BJ (cell line): ENCODE measurements around the gene PDZRN3. TPM values are rescaled to one million over a fixed set of nuclear protein-coding genes. Genes with fewer than 3 reads are reported as not detected.

Experiments used
- CTCF ChIA-PET: fragments of 350-600 bp; formaldehyde crosslinking; extraction: SDS; loops from one replicate; lab custom pipeline; 2021; ENCODE audit warnings: antibody characterized with exemption, inconsistent platforms; lab: Yijun Ruan, JAX
- POLR2A ChIA-PET: fragments of 300-600 bp; sonication (Branson Sonifier 250); formaldehyde crosslinking; extraction: SDS; loops from one replicate; lab custom pipeline; 2021; ENCODE audit warnings: antibody characterized with exemption; lab: Charles Lee
- DNase-seq: peaks from one replicate; pipeline ENCODE4 v3.0.0-alpha.2; 2011; ENCODE audit warnings: low read depth
- H3K27me3 ChIP-seq: 2 replicates; pipeline ENCODE4 v1.6.0; 2011; ENCODE audit warnings: low read length; ENCODE audit not compliant: control insufficient read depth, insufficient read depth
- H3K36me3 ChIP-seq: 2 replicates; pipeline ENCODE4 v1.5.1; 2011; ENCODE audit warnings: low read length; ENCODE audit not compliant: control insufficient read depth, insufficient read depth
- H3K4me3 ChIP-seq: 2 replicates; pipeline ENCODE4 v1.5.1; 2011; ENCODE audit warnings: low read depth, mild to moderate bottlenecking, control low read depth, low read length
- polyA plus RNA-seq: library from polyadenylated mRNA; depleted of rRNA; stranded (reverse); fragments of >200 nt; gene quantifications from 2 replicates; pipeline ENCODE4 v1.2.3, GENCODE V29; 2011
- TF ChIP-seq, protein P1 (sequence below): IDR thresholded peaks from 2 replicates; pipeline ENCODE4 v1.5.1; 2011; ENCODE audit warnings: low read depth, mild to moderate bottlenecking, control low read depth, inconsistent platforms, low read length, moderate library complexity; ENCODE audit not compliant: insufficient read depth

The PDZRN3 gene
- polyA plus RNA-seq, 1 experiment = 4.9 TPM

GRCh38 chr3:73592154-73593144 is 32.3 kb downstream of the PDZRN3 start:
- ChIA-PET CTCF (no interaction called here), POLR2A (no interaction called here)
- Histone ChIP-seq H3K36me3 (peaks cover 3% of the 10 kb centered on the region), H3K27me3 (no peaks in the 10 kb centered on the region), H3K4me3 (no peak overlapping the region)
- TF ChIP-seq, protein P1, sequence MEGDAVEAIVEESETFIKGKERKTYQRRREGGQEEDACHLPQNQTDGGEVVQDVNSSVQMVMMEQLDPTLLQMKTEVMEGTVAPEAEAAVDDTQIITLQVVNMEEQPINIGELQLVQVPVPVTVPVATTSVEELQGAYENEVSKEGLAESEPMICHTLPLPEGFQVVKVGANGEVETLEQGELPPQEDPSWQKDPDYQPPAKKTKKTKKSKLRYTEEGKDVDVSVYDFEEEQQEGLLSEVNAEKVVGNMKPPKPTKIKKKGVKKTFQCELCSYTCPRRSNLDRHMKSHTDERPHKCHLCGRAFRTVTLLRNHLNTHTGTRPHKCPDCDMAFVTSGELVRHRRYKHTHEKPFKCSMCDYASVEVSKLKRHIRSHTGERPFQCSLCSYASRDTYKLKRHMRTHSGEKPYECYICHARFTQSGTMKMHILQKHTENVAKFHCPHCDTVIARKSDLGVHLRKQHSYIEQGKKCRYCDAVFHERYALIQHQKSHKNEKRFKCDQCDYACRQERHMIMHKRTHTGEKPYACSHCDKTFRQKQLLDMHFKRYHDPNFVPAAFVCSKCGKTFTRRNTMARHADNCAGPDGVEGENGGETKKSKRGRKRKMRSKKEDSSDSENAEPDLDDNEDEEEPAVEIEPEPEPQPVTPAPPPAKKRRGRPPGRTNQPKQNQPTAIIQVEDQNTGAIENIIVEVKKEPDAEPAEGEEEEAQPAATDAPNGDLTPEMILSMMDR = no peak
- no peak for DNase-seq

DNA sequence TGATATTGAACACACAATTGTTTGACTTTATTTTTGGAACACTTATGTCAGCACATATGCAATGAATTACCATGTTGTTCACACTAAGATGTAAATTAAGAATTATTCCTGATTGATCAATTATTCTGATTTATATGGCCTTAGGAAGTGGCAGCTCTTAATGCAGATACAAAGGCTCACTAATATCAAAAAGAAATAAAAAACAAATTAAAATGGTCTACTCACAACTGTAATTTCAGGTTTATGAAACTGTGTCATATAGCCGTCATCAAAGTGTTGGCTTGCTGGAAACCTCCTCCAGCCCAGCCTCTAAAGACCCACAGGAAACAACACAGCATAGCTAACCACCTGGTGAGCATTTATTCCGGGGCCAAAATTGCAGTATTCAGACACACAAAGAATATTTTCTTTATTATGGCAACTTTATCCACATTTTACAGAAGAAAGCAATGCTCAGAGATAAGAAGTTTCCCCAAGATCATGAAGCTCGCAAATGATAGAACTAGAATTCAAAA is 33.4 kb downstream of the PDZRN3 start:
- POLR2A ChIA-PET = no interaction called here
- no peak for DNase-seq
- peaks cover 3% of the 10 kb centered on the region for H3K36me3 ChIP-seq
- CTCF ChIA-PET = no interaction called here
- no peak overlapping the region for H3K4me3 ChIP-seq
- H3K27me3 ChIP-seq = no peaks in the 10 kb centered on the region
- TF ChIP-seq, protein P1 = no peak

DNA sequence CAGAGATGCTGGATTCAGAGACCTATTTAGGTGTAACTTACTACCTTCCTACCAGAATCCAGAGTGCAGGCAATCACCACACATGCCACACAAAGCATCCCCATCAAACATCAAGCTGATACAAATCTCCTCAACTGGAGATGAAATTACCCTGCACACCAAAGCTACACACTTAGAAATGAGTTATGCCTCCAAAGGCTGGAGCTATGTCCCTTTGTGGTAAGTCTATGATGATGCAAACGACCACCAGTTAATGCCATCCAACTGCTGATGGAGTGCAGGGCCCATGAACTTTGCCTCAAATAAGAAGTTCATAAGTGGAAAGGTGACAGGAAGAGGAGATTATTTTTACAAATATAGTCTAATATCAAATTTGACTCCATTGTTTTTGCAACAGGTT is 38.1 kb downstream of the PDZRN3 start:
- no peak overlapping the region for H3K4me3 ChIP-seq
- DNase-seq = no peak
- ChIA-PET POLR2A (no interaction called here), CTCF (interaction anchor here (1.4 kb wide), 1 partner anchor 78 kb away, joined by 5 read pairs; no protein-coding TSS in a partner anchor)
- no peaks in the 10 kb centered on the region for H3K27me3 ChIP-seq
- no peaks in the 10 kb centered on the region for H3K36me3 ChIP-seq
- TF ChIP-seq, protein P1 = no peak

GRCh38 chr3:73586190-73586589 is 38.6 kb downstream of the PDZRN3 start:
- POLR2A ChIA-PET = no interaction called here
- DNase-seq = no peak
- TF ChIP-seq, protein P1 = no peak
- CTCF ChIA-PET = interaction anchor here (1.4 kb wide), 1 partner anchor 78 kb away, joined by 5 read pairs; no protein-coding TSS in a partner anchor
- H3K4me3 ChIP-seq = no peak overlapping the region
- H3K27me3 ChIP-seq = no peaks in the 10 kb centered on the region
- no peaks in the 10 kb centered on the region for H3K36me3 ChIP-seq

DNA sequence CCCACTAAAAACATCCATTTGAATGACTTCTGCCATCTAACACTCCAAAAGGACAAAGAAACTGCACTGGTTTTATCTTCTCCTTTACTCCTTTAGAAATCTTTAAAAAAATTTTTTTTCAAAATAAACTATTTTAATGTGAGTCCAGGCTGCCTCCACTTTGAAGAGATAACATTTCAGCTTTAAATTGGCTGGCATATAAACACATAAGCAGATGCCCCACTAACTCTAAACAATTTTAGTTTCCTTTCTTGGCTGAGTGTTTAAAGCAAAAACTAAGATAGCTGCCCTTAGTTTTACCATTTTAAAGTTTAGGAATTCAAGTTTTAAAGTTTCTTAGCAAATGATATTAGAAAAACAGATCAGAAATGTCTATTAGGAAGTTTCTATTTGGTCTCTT is 39.9 kb downstream of the PDZRN3 start:
- TF ChIP-seq, protein P1 = no peak
- ChIA-PET POLR2A (interaction anchor here (0.5 kb wide), 1 partner anchor 181 kb away, joined by 3 read pairs; no protein-coding TSS in a partner anchor), CTCF (interaction anchor here (1.3 kb wide), 1 partner anchor 37 kb away, joined by 4 read pairs; no protein-coding TSS in a partner anchor)
- H3K27me3 ChIP-seq = no peaks in the 10 kb centered on the region
- no peaks in the 10 kb centered on the region for H3K36me3 ChIP-seq
- DNase-seq = no peak
- no peak overlapping the region for H3K4me3 ChIP-seq
